K562 (cell line): ENCODE measurements around the gene C1orf174. TPM values are rescaled to one million over a fixed set of nuclear protein-coding genes. Genes with fewer than 3 reads are reported as not detected.

Experiments used
- ATAC-seq: fragments of 200-7000 bp; cut with Tn5 transposase; 3 replicates; pipeline ENCODE4 v1.9.1; 2020; ENCODE audit warnings: moderate library complexity
- BruUV-seq: library from RNA; stranded (reverse); fragments of 400-500 nt; replicated peaks from 2 replicates; lab custom pipeline; 2021; lab: Mats Ljungman, UMichigan
- CTCF ChIA-PET: fragments of 300-600 bp; formaldehyde crosslinking; extraction: SDS; loops from one replicate; lab custom pipeline; 2021; ENCODE audit warnings: low intra/inter-chr PET ratio; lab: Yijun Ruan, JAX
- POLR2A ChIA-PET: fragments of 300-600, 350-650 bp; sonication (Branson Sonifier 250); formaldehyde crosslinking; extraction: SDS; loops from one replicate; lab custom pipeline; 2021; ENCODE audit warnings: antibody characterized with exemption, inconsistent platforms; lab: Yijun Ruan, JAX
- DNase-seq, 4 experiments: peaks; one replicate each; pipeline versions ENCODE4 v3.0.0 to v3.0.0-alpha.2; 2011 to 2018; ENCODE audit warnings: low spot score in 3 of 4, mixed read lengths in 3 of 4; ENCODE audit errors: extremely low read depth in 1 of 4
- FAIRE-seq: peaks from 2 replicates; lab custom pipeline; 2011; peaks lifted over from hg19 to GRCh38; lab: Jason Lieb, UNC
- H2AFZ ChIP-seq: 2 replicates; pipeline ENCODE4 v1.6.0; 2011; ENCODE audit warnings: low read depth, low read length, control low read depth, inconsistent platforms
- H3K27ac ChIP-seq: fragments of 200-600 bp; 3 replicates; pipeline ENCODE4 v1.8.0; 2011; ENCODE audit warnings: low read depth, mild to moderate bottlenecking, control low read depth, inconsistent platforms, low read length, moderate library complexity, mixed read lengths; ENCODE audit errors: extremely low read depth
- H3K27me3 ChIP-seq, 2 experiments: fragments of 300-600 bp in 1 of 2; 2 replicates in 1 of 2; 3 replicates in 1 of 2; pipeline versions ENCODE4 v1.6.0 to v1.8.0; 2011; ENCODE audit warnings: inconsistent platforms in 2 of 2, low read length in 2 of 2, mild to moderate bottlenecking in 1 of 2, mixed read lengths in 1 of 2, moderate library complexity in 1 of 2; ENCODE audit not compliant: control insufficient read depth in 2 of 2, insufficient read depth in 2 of 2
- H3K36me3 ChIP-seq: fragments of 300-600 bp; 3 replicates; pipeline ENCODE4 v1.8.0; 2011; ENCODE audit warnings: mild to moderate bottlenecking, low read length, inconsistent platforms; ENCODE audit not compliant: control insufficient read depth, insufficient read depth
- H3K4me1 ChIP-seq, 2 experiments: fragments of 200-600 bp in 1 of 2; replicated peaks in 1 of 2; 2 replicates in 1 of 2; 3 replicates in 1 of 2; pipeline versions ENCODE4 v1.5.1 to v1.8.0; 2011; ENCODE audit warnings: inconsistent platforms in 2 of 2, low read length in 2 of 2, mild to moderate bottlenecking in 1 of 2, mixed read lengths in 1 of 2, moderate library complexity in 1 of 2; ENCODE audit not compliant: control insufficient read depth in 2 of 2, insufficient read depth in 2 of 2
- H3K4me2 ChIP-seq: 2 replicates; pipeline ENCODE4 v1.6.1; 2011; ENCODE audit warnings: low read length, control low read depth, inconsistent platforms, mixed read lengths; ENCODE audit not compliant: insufficient read depth
- H3K4me3 ChIP-seq: fragments of 200-600 bp; sonication (generic), shearing (Covaris generic); 2 replicates; pipeline ENCODE4 v1.5.1; 2016; ENCODE audit warnings: control low read depth, inconsistent platforms
- H3K79me2 ChIP-seq: fragments of 200-600 bp; 3 replicates; pipeline ENCODE4 v1.8.0; 2011; ENCODE audit warnings: low read length, inconsistent platforms; ENCODE audit not compliant: control insufficient read depth, insufficient read depth
- H3K9ac ChIP-seq, 2 experiments: 2 replicates each; pipeline versions ENCODE4 v1.6.0 to v1.6.1; 2011; ENCODE audit warnings: low read depth in 2 of 2, low read length in 2 of 2, control low read depth in 1 of 2, inconsistent platforms in 1 of 2, mild to moderate bottlenecking in 1 of 2, mixed read lengths in 1 of 2; ENCODE audit not compliant: insufficient read depth in 1 of 2
- H3K9me1 ChIP-seq: one replicate; pipeline ENCODE4 v1.6.0; 2011; ENCODE audit warnings: inconsistent platforms, mild to moderate bottlenecking, low read length, moderate library complexity; ENCODE audit not compliant: control insufficient read depth, insufficient read depth
- H3K9me3 ChIP-seq: replicated peaks from 2 replicates; pipeline ENCODE4 v1.5.1; 2011; ENCODE audit warnings: low read depth, low read length, inconsistent platforms; ENCODE audit not compliant: control insufficient read depth, insufficient read depth
- H4K20me1 ChIP-seq: replicated peaks from 2 replicates; pipeline ENCODE4 v1.6.1; 2011; ENCODE audit warnings: low read length, inconsistent platforms, mixed read lengths; ENCODE audit not compliant: control insufficient read depth, insufficient read depth
- CHAMP1 ChIP-seq: fragments of 450-650 bp; IDR thresholded peaks from 2 replicates; pipeline ENCODE4 v1.6.1; 2016; ENCODE audit warnings: mild to moderate bottlenecking
- E2F8 ChIP-seq: fragments of 450-650 bp; IDR thresholded peaks from 2 replicates; pipeline ENCODE4 v1.7.1; 2018; ENCODE audit warnings: mild to moderate bottlenecking, low read depth; ENCODE audit not compliant: partially characterized antibody
- FUS ChIP-seq: fragments of 200-400 bp; formaldehyde crosslinking; optimal IDR thresholded peaks from 2 replicates; pipeline ENCODE3; 2017; ENCODE audit warnings: low read depth, low read length
- GTF2B ChIP-seq: IDR thresholded peaks from 2 replicates; pipeline ENCODE4 v1.6.1; 2011; ENCODE audit not compliant: insufficient read length; ENCODE audit errors: extremely low read depth
- HMG20B ChIP-seq: fragments of 250-450 bp; sonication (Bioruptor Pico); IDR thresholded peaks from 2 replicates; pipeline ENCODE4 v1.5.0; 2021; ENCODE audit warnings: mild to moderate bottlenecking
- MAX ChIP-seq: sonication (generic); formaldehyde crosslinking; IDR thresholded peaks from 2 replicates; pipeline ENCODE4 v1.9.0; 2022; ENCODE audit warnings: mild to moderate bottlenecking, missing genetic modification reagents
- SMARCC2 ChIP-seq: fragments of 450-650 bp; IDR thresholded peaks from 2 replicates; pipeline ENCODE4 v1.6.1; 2017; ENCODE audit warnings: antibody characterized with exemption, moderate library complexity, mild to moderate bottlenecking, low read depth
- THRB ChIP-seq: fragments of 450-650 bp; formaldehyde crosslinking; conservative IDR thresholded peaks from 2 replicates; pipeline ENCODE4 v1.4.0; 2022; ENCODE audit warnings: mild to moderate bottlenecking, missing genetic modification characterization
- ZNF316 ChIP-seq: fragments of 450-650 bp; IDR thresholded peaks from 2 replicates; pipeline ENCODE4 v1.6.1; 2016
- WGBS: fragments of 100-300 bp; shearing (Covaris generic); methylation state at CpG from one replicate; pipeline ENCODE4 v1.1.6; 2016; ENCODE audit warnings: low coverage, mixed read lengths; ENCODE audit not compliant: insufficient coverage; ENCODE audit errors: missing lambda C conversion rate; 5-methylcytosine and 5-hydroxymethylcytosine counted together
- in situ Hi-C: fragments of 300-500 bp; cut with MboI; formaldehyde crosslinking; loops from 4 replicates; pipeline ENCODE4 v1.15.0; 2018; ENCODE audit warnings: inconsistent platforms, mixed read lengths
- intact Hi-C: fragments of 100-400 bp; cut with micrococcal nuclease; formaldehyde crosslinking; loops from 2 replicates; pipeline ENCODE4 v1.14.2; 2022
- polyA plus RNA-seq, 8 experiments: library from polyadenylated mRNA; depleted of rRNA in 4 of 8; stranded (reverse) in 5 of 8; unstranded in 3 of 8; fragments of >200 nt; fragmentation: Nextera tagmentation in 2 of 8; fragmentation: Illumina TruSeq in 1 of 8; extraction: Ambion mirVana in 2 of 8; extraction: Trizol in 1 of 8; gene quantifications; 2 replicates each; pipeline versions ENCODE4 v1.2.1 to v1.2.3, GENCODE V29; 2011 to 2014; ENCODE audit warnings: inconsistent platforms in 1 of 8, missing spikeins in 1 of 8
- total RNA-seq, 7 experiments: library from RNA; depleted of rRNA in 6 of 7; stranded (reverse); fragments of >200 nt in 6 of 7; fragmentation: Illumina TruSeq in 2 of 7; extraction: Trizol in 2 of 7; gene quantifications; 2 replicates each; pipeline versions ENCODE4 v1.2.1 to v1.2.3, GENCODE V29; 2011 to 2021; ENCODE audit warnings: low replicate concordance in 1 of 7

Gene C1orf174
- total and polyA plus RNA-seq, 9 of the 15 experiments (the other 6 are each of a cell fraction or from before 2014, with no cell fraction given): 38.5 to 64.9 (median 45.4) TPM

- Histone ChIP-seq H3K4me1 (peaks cover 0 to 32% of the 10 kb centered on the region in 2 experiments; a peak in 2 of 5 replicates), H3K79me2 (no peaks in the 10 kb centered on the region), H4K20me1 (peaks cover 14% of the 10 kb centered on the region; the same call in 1 of the 2 replicates), H3K9me1 (no peaks in the 10 kb centered on the region), H3K9ac (no peak overlapping the region), H2AFZ (no peak overlapping the region), H3K4me3 (no peak overlapping the region), H3K27ac (no peak overlapping the region), H3K4me2 (no peak overlapping the region), H3K27me3 (peaks cover 34 to 66% of the 10 kb centered on the region in 2 experiments), H3K36me3 (no peaks in the 10 kb centered on the region), H3K9me3 (0 out of 2 replicates have a peak, but pooled peaks cover 2% of the 10 kb centered on the region)
- DNase-seq (no peak), FAIRE-seq (no peak), ATAC-seq (no peak)
- in situ Hi-C loops (no loop called here), intact Hi-C loops (loop anchor here (10.0 kb wide), 1 partner anchor 1829 kb away; no protein-coding TSS in a partner anchor)
- CTCF ChIA-PET: interaction anchor here (0.5 kb wide), 1 partner anchor 1384 kb away, joined by 3 read pairs; no protein-coding TSS in a partner anchor
- no TSS peak for BruUV-seq
- WGBS: under 1% methylated on average over 15 of the region's 15 CpGs
- POLR2A ChIA-PET: interaction anchor here (0.6 to 0.7 kb wide), 2 partner anchors 9 to 1868 kb away, joined by 3 to 4 read pairs; no protein-coding TSS in a partner anchor
- TF ChIP-seq MAX (no peak), THRB (CRISPR knock-in tag) (no peak), E2F8 (no peak), CHAMP1 (no peak), GTF2B (no peak), ZNF316 (no peak), FUS (no peak), SMARCC2 (no peak), HMG20B (no peak)
Observed at GRCh38 chr1:3915551-3916121, 15.6 kb upstream of the C1orf174 start.
